TTC549 (cell line): Measurements from ENCODE around the gene IKBIP.

Source experiments
- FAIRE-seq: peaks from 2 replicates; lab custom pipeline; 2012; peaks lifted over from hg19 to GRCh38; lab: Jason Lieb, UNC

Gene IKBIP

GRCh38 chr12:98575013-98575412, 69.6 kb downstream of the IKBIP start:
- FAIRE-seq: no peak
